WTC11 (cell line): ENCODE results near the gene PCSK1N. TPM values are rescaled to one million over a fixed set of nuclear protein-coding genes. Genes with fewer than 3 reads are reported as not detected.

Source experiments
- ATAC-seq: fragments of 200-7000 bp; cut with Tn5 transposase; 2 replicates; pipeline ENCODE4 v1.10.0; 2021; ENCODE audit warnings: mild to moderate bottlenecking, moderate library complexity
- CTCF ChIA-PET: fragments of 300-600 bp; sonication (Branson Sonifier 250); formaldehyde crosslinking; loops from one replicate; lab custom pipeline; 2021; ENCODE audit warnings: antibody characterized with exemption; lab: Charles Lee
- POLR2A ChIA-PET: fragments of 350-600 bp; sonication (Branson Sonifier 250); formaldehyde crosslinking; loops from one replicate; lab custom pipeline; 2021; ENCODE audit warnings: antibody characterized with exemption; lab: Charles Lee
- DNase-seq: peaks from one replicate; pipeline ENCODE4 v3.0.0; 2021; ENCODE audit warnings: low spot score
- H3K27ac Mint-ChIP-seq: 2 replicates; pipeline ENCODE4 v1.8.0; 2021; ENCODE audit warnings: mixed read lengths
- H3K27me3 Mint-ChIP-seq: 2 replicates; pipeline ENCODE4 v1.8.0; 2021; ENCODE audit warnings: low read depth, mild to moderate bottlenecking, moderate library complexity, mixed read lengths
- H3K36me3 Mint-ChIP-seq: 2 replicates; pipeline ENCODE4 v1.8.0; 2021; ENCODE audit warnings: mixed read lengths
- H3K4me1 Mint-ChIP-seq: 2 replicates; pipeline ENCODE4 v1.8.0; 2022; ENCODE audit warnings: mixed read lengths
- H3K4me3 Mint-ChIP-seq: 2 replicates; pipeline ENCODE4 v1.8.0; 2021; ENCODE audit warnings: mild to moderate bottlenecking, moderate library complexity, mixed read lengths
- H3K9me3 Mint-ChIP-seq: 2 replicates; pipeline ENCODE4 v1.8.0; 2021; ENCODE audit warnings: mixed read lengths
- AR ChIP-seq: fragments of 250-450 bp; sonication (Bioruptor Pico); IDR thresholded peaks from 2 replicates; pipeline ENCODE4 v1.9.0; 2021; ENCODE audit warnings: mild to moderate bottlenecking
- ARID4B ChIP-seq: sonication (generic); formaldehyde crosslinking; IDR thresholded peaks from 2 replicates; pipeline ENCODE4 v1.8.0; 2023; ENCODE audit warnings: missing genetic modification reagents, mild to moderate bottlenecking, borderline replicate concordance
- ATF1 ChIP-seq: sonication (generic); formaldehyde crosslinking; IDR thresholded peaks from 2 replicates; pipeline ENCODE4 v1.8.1; 2023; ENCODE audit warnings: mild to moderate bottlenecking, moderate library complexity, missing genetic modification reagents
- ATF2 ChIP-seq: sonication (generic); formaldehyde crosslinking; IDR thresholded peaks from 2 replicates; pipeline ENCODE4 v1.8.1; 2022; ENCODE audit warnings: low read depth, missing genetic modification reagents, borderline replicate concordance
- ATF6 ChIP-seq: sonication (generic); formaldehyde crosslinking; IDR thresholded peaks from 2 replicates; pipeline ENCODE4 v1.8.1; 2023; ENCODE audit warnings: mild to moderate bottlenecking, missing genetic modification reagents
- CREB1 ChIP-seq: sonication (generic); formaldehyde crosslinking; IDR thresholded peaks from 2 replicates; pipeline ENCODE4 v1.8.0; 2023; ENCODE audit warnings: mild to moderate bottlenecking, missing genetic modification reagents
- ETV6 ChIP-seq: sonication (generic); formaldehyde crosslinking; IDR thresholded peaks from 2 replicates; pipeline ENCODE4 v1.8.1; 2022; ENCODE audit warnings: mild to moderate bottlenecking, missing genetic modification reagents
- IRF2 ChIP-seq: sonication (generic); formaldehyde crosslinking; IDR thresholded peaks from 2 replicates; pipeline ENCODE4 v1.8.0; 2022; ENCODE audit warnings: low read depth, missing genetic modification reagents, borderline replicate concordance
- MYBL2 ChIP-seq: sonication (generic); formaldehyde crosslinking; IDR thresholded peaks from 2 replicates; pipeline ENCODE4 v1.8.1; 2023; ENCODE audit warnings: mild to moderate bottlenecking, moderate library complexity, missing genetic modification reagents
- NFATC4 ChIP-seq: fragments of 250-450 bp; sonication (Bioruptor Pico); IDR thresholded peaks from 2 replicates; pipeline ENCODE4 v1.9.0; 2021; ENCODE audit warnings: mild to moderate bottlenecking
- NFYB ChIP-seq: sonication (generic); formaldehyde crosslinking; conservative IDR thresholded peaks from 2 replicates; pipeline ENCODE4 v1.8.0; 2022; ENCODE audit warnings: low read depth, missing genetic modification reagents
- NR3C1 ChIP-seq: sonication (generic); formaldehyde crosslinking; conservative IDR thresholded peaks from 2 replicates; pipeline ENCODE4 v1.8.1; 2023; ENCODE audit warnings: low read depth, mild to moderate bottlenecking, missing genetic modification reagents
- OVOL2 ChIP-seq: fragments of 250-450 bp; sonication (Bioruptor Pico); IDR thresholded peaks from 2 replicates; pipeline ENCODE4 v1.9.0; 2021; ENCODE audit warnings: mild to moderate bottlenecking, borderline replicate concordance
- TCF7 ChIP-seq: sonication (generic); formaldehyde crosslinking; IDR thresholded peaks from 2 replicates; pipeline ENCODE4 v1.8.0; 2022; ENCODE audit warnings: mild to moderate bottlenecking, low read depth, missing genetic modification reagents, moderate library complexity
- TP53 ChIP-seq: sonication (generic); formaldehyde crosslinking; IDR thresholded peaks from 2 replicates; pipeline ENCODE4 v1.8.1; 2023; ENCODE audit warnings: mild to moderate bottlenecking, missing genetic modification reagents
- ZBTB21 ChIP-seq: sonication (generic); formaldehyde crosslinking; IDR thresholded peaks from 2 replicates; pipeline ENCODE4 v1.8.1; 2023; ENCODE audit warnings: mild to moderate bottlenecking, missing genetic modification reagents, borderline replicate concordance
- ZMAT4 ChIP-seq: fragments of 250-450 bp; sonication (Bioruptor Pico); IDR thresholded peaks from 2 replicates; pipeline ENCODE4 v1.9.0; 2021; ENCODE audit warnings: mild to moderate bottlenecking
- ZNF138 ChIP-seq: sonication (generic); formaldehyde crosslinking; conservative IDR thresholded peaks from 2 replicates; pipeline ENCODE4 v1.8.1; 2022; ENCODE audit warnings: mild to moderate bottlenecking, moderate library complexity, missing genetic modification reagents
- ZNF396 ChIP-seq: fragments of 250-450 bp; sonication (Bioruptor Pico); IDR thresholded peaks from 2 replicates; pipeline ENCODE4 v1.8.0; 2021; ENCODE audit warnings: mild to moderate bottlenecking, moderate library complexity, borderline replicate concordance
- total RNA-seq: library from RNA; stranded (reverse); gene quantifications from 3 replicates; pipeline ENCODE4 v1.2.3, GENCODE V29; 2021

The PCSK1N gene
- total RNA-seq, 1 experiment from 2014 or later = 7.5 TPM

- H3K4me3 Mint-ChIP-seq = peak overlapping the region; percentile 92
- TF ChIP-seq TP53 (CRISPR knock-in tag) (no peak), NFYB (CRISPR knock-in tag) (no peak), NFATC4 (CRISPR knock-in tag) (no peak), CREB1 (CRISPR knock-in tag) (no peak), TCF7 (CRISPR knock-in tag) (no peak), NR3C1 (no peak), ARID4B (CRISPR knock-in tag) (no peak), ZNF396 (no peak), AR (CRISPR knock-in tag) (no peak), ETV6 (CRISPR knock-in tag) (no peak), ZBTB21 (CRISPR knock-in tag) (no peak), IRF2 (no peak), ATF1 (CRISPR knock-in tag) (no peak), ZNF138 (CRISPR knock-in tag) (no peak), ATF2 (CRISPR knock-in tag) (no peak), ZMAT4 (CRISPR knock-in tag) (no peak), OVOL2 (CRISPR knock-in tag) (no peak), ATF6 (CRISPR knock-in tag) (no peak), MYBL2 (CRISPR knock-in tag) (no peak)
- no peak for DNase-seq
- H3K27ac Mint-ChIP-seq = peak overlapping the region; percentile 99
- ATAC-seq = no peak
- H3K27me3 Mint-ChIP-seq = peaks cover 3% of the 10 kb centered on the region
- peaks cover 8% of the 10 kb centered on the region for H3K36me3 Mint-ChIP-seq
- CTCF ChIA-PET = interaction anchor here (0.5 to 1.0 kb wide), 4 partner anchors 54 to 259 kb away, joined by 3 to 5 read pairs (median 4); partner anchors contain the start of genes SLC35A2 and SUV39H1
- peaks cover 6% of the 10 kb centered on the region for H3K4me1 Mint-ChIP-seq
- POLR2A ChIA-PET = interaction anchor here (0.9 kb wide), 3 partner anchors 97 to 137 kb away, joined by 4 to 5 read pairs (median 5); partner anchors contain the start of genes PQBP1, SLC35A2 and TIMM17B
- H3K9me3 Mint-ChIP-seq = no peaks in the 10 kb centered on the region
These were observed 34.7 kb downstream of the PCSK1N start for GRCh38 chrX:48800574-48801279.
